AML-193 (cell line): ENCODE data around the gene SCARB1.

Experiments used
- DNase-seq, 2 experiments: peaks; one replicate each; lab custom pipeline; 2025; lab: John Stamatoyannopoulos, UW

The SCARB1 gene

DNA sequence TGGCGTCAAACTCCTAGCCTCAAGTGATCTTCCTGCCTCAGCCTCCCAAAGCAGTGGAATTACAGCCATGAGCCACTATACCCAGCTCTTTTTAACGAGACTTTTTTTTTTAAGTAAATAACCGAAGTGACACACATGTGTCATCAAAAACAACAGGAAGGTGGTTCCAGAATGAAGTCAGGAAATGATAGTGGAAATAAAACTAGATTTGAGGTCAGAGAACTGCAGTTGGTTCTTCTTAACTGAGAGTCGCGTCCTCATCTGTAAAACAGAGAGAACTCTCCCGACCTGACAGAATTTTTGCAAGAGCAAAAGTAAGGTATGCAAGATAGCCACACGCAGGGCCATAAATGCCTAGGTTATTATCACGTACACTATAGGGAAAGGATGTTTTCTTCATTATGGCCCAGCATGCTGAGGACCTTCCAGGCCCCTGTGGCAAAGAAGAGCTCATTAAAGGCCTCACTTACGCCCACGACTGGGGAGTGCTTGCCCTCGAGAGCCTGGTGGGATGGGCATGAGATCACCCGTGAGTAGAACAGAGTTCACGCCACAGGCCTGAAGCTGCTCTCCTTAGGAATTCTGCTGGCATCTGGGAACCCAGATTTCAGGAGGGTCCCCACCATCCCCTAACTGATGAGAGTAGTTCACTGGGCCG is 67.2 kb downstream of the SCARB1 start:
- DNase-seq = no peak

DNA sequence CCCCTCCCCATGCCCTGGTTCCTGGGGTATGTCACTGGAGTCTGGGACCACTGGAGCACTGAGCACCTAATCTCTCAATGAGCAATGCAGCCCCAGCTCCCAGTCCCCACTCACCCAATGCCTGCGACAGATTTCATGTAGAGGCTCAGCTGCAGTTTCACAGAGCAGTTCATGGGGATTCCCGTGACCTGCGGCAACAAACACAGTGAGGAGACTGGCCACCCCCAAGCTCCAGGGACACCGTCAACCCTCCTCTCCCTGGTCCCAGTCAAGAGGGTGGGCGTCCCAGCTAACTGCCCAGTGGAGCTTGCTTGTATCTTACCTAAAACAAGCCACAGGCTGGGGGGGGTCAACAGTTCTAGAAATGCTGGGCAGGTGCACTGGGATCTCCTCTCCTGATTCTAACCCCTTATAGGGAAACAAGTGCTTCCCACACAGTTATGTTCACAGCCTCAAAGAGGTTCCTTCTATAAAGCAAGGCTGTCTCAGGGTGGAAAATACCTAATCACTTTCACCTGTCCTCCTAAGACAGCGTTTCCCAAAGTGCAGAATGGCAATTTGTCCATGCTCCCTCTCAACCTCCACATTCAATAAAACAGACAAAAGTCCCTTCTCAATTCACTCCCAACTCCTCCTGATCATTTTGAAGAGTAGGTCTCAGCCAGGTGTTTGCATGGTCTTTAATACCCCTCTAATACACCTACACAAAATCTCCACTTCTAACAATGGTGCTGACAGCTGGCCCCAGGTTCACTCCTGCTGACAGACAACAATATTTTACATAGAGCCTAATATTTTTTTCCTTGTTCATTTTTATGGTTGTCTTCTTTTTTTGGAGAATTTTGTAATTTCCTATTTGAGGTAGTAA is 68.3 kb downstream of the SCARB1 start:
- DNase-seq = no peak

GRCh38 chr12:124792961-124793441 is 70.7 kb downstream of the SCARB1 start:
- DNase-seq = no peak

- DNase-seq = no peak
Observed at GRCh38 chr12:124792156-124792555, 71.5 kb downstream of the SCARB1 start.

GRCh38 chr12:124790650-124791400 is 72.8 kb downstream of the SCARB1 start:
- DNase-seq = no peak

- DNase-seq = no peak
Observed at GRCh38 chr12:124788936-124789555, 74.6 kb downstream of the SCARB1 start.

GRCh38 chr12:124786061-124786964 is 77.4 kb downstream of the SCARB1 start:
- DNase-seq = no peak

GRCh38 chr12:124784871-124785572 is 78.6 kb downstream of the SCARB1 start:
- no peak for DNase-seq

GRCh38 chr12:124783087-124783486 is 80.6 kb downstream of the SCARB1 start:
- DNase-seq = no peak

GRCh38 chr12:124782132-124782531 is 81.5 kb downstream of the SCARB1 start:
- DNase-seq = no peak

DNA sequence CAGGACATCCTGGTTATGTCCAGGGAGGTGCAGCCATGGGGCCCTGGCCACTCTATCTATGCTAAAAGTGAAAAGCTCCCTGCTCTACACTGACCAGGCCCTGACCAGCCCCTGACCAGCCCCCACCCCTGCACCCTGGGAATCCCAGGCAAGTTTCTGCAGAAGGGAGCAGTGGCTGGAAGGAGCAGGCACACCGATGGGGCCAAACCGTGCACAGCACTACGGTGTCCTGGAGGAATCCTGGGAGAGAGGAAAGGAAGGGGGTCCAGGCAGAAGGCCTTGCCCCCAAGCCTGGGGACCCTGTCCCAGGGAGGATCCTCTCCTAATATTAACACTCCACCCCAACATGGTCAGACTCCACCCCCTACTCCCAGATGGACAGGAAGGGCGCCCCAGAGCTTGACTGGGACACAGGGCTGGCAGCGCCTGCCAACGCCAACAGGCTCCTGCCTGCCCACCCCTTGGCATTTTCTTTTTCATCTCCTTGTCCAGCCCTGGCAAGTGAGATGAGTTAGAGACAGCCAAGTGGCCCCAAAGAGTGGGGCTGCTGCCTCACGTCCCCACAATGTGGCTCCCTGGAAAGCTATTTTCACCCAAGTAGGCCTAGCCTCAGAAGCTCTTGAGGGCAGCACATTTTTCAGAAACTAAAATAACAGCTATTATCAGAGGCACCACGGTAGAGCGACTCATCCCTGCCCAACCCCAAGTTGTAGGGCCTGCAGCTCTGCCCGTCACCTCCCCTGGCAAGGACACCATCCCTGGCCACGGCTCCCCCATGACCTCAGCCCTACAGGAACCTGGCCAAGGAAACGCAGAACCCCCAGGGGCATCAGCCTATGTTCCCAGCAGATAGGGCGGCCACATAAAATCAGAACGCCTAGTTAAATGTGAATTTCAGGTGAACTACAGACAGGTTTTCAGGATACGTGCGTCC is 82.6 kb downstream of the SCARB1 start:
- no peak for DNase-seq

DNA sequence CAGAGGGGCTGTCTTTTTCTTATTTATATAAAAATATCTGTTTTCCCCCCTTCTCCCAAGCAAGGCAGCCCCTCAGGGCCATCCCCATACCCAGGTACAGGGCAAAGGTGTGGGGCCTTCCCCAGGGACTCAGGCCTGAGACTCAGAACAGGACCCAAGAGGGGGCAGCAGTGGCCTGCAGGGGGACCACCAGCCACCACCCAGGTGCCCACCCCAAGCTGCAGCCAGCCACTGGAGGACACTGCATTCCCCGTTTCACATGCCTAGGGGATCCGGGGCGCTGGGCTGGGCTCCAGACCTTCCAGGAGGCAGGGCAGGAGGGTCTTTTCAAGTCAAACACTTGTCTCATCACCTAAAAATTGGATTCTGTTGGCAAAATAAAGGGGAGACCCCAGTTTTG is 83.3 kb downstream of the SCARB1 start:
- DNase-seq = no peak

GRCh38 chr12:124779161-124780141 is 84.2 kb downstream of the SCARB1 start:
- DNase-seq = no peak

GRCh38 chr12:124778411-124778810 is 85.3 kb downstream of the SCARB1 start:
- DNase-seq = no peak

DNA sequence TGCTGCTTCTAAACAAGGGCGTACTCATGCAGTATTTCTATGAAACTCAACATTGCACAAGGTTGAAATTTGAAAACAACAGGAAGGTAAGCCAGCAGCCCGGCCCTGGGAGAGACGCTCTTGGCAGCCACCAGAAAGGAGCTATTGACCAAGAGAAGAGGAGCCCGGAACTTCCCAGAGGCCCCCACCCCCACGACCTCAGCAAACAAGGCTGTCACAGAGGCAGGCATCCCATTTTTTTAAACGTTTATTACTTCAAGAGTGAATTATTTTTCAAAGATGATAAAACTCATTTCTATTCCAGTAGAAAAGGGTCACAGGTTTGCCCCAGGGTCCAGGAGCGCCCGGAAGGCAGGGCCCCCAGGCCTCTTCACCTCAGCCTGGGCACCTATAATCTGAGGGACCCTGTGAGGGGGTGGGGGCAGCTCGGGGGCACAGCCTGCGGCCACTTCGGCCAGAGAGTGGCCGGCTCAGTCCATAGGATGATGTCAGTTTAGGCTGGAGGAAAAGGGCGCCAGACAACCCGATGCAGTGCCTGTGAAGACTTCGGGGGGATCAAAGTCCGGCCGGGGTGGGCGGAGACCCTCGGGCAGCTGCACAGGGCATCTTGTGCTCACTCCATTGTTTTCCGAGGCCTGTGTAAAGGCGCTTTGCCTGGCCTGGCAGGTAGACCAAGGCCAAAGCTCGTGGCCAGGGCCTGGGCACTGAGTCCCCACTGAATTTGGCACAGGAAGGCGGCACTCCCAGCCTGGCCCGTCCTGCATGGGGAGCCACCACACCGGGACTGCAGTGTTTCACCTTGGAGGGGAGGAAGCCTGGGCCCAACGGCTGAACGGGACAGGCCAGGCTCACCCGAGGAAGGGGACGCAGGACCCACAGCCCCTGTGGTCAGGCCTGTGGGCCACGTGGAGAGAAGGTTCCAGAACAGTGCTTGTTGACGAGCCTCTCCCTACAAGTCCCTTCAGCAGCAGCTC is 86.0 kb downstream of the SCARB1 start:
- no peak for DNase-seq

- no peak for DNase-seq
Observed at GRCh38 chr12:124776125-124776513, 87.5 kb downstream of the SCARB1 start.
